Ovary (tissue), 3 donors: Measurements from ENCODE around the gene NREP.

Experiments
- POLR2A ChIP-seq: fragments of 450-650 bp; IDR thresholded peaks from one replicate; pipeline ENCODE4 v1.6.1; 2017; ENCODE audit warnings: antibody characterized with exemption, mild to moderate bottlenecking, moderate library complexity
- TF ChIP-seq, protein P1 (sequence below), 3 donors: fragments of 450-650 bp in 2 of 3; fragments of 200-600 bp in 1 of 3; IDR thresholded peaks; one replicate each; pipeline versions ENCODE4 v1.5.1 to v1.8.0; 2016 to 2022; ENCODE audit warnings: antibody characterized with exemption in 3 of 3, mild to moderate bottlenecking in 1 of 3
- donor health status: DM: no; HTN: no; CAD: no.

GRCh38 chr5:111738118-111738517, 18.9 kb downstream of the NREP start:
- no peak for TF ChIP-seq POLR2A
- TF ChIP-seq, protein P1, sequence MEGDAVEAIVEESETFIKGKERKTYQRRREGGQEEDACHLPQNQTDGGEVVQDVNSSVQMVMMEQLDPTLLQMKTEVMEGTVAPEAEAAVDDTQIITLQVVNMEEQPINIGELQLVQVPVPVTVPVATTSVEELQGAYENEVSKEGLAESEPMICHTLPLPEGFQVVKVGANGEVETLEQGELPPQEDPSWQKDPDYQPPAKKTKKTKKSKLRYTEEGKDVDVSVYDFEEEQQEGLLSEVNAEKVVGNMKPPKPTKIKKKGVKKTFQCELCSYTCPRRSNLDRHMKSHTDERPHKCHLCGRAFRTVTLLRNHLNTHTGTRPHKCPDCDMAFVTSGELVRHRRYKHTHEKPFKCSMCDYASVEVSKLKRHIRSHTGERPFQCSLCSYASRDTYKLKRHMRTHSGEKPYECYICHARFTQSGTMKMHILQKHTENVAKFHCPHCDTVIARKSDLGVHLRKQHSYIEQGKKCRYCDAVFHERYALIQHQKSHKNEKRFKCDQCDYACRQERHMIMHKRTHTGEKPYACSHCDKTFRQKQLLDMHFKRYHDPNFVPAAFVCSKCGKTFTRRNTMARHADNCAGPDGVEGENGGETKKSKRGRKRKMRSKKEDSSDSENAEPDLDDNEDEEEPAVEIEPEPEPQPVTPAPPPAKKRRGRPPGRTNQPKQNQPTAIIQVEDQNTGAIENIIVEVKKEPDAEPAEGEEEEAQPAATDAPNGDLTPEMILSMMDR (IDR thresholded peaks at IDR 0.05) = no peak
